ENCODE data around the gene FAM3C. TPM values are rescaled to one million over a fixed set of nuclear protein-coding genes. Genes with fewer than 3 reads are reported as not detected.
A peak's percentile ranks its signal among the peaks of the same experiment; 100 is the strongest.

The FAM3C gene
- total and polyA plus RNA-seq, 5 donors from 2014 or later: 4.0 to 13.1 (median 5.8) TPM

GRCh38 chr7:121385056-121385799, 10.9 kb downstream of the FAM3C start:
- H3K4me3 Mint-ChIP-seq: no peak overlapping the region
- Histone ChIP-seq H3K27me3 (ENCODE audit: control insufficient read depth, insufficient read depth, low read length) (no peaks in the 10 kb centered on the region), H3K4me1 (ENCODE audit: control insufficient read depth, insufficient read depth, low read length, poor library complexity, severe bottlenecking) (peaks cover 16% of the 10 kb centered on the region), H3K27ac (ENCODE audit: insufficient read depth, low read length, poor library complexity, severe bottlenecking) (peak overlapping the region; percentile 17), H3K36me3 (ENCODE audit: control insufficient read depth, insufficient read depth, low read length) (no peaks in the 10 kb centered on the region), H3K9me3 (ENCODE audit: control insufficient read depth in 2 of 2, low read length in 2 of 2) (no peaks in the 10 kb centered on the region), H3K4me3 (ENCODE audit: low read depth, low read length) (no peak overlapping the region)
- no peak for ATAC-seq (ENCODE audit: low read depth in 2 of 2)
- no peaks in the 10 kb centered on the region for H3K27me3 Mint-ChIP-seq
- H3K36me3 Mint-ChIP-seq: peaks cover 4% of the 10 kb centered on the region
- H3K4me1 Mint-ChIP-seq: peaks cover 28 to 69% (median 59%) of the 10 kb centered on the region in 4 donors
- no peak for DNase-seq
- no peaks in the 10 kb centered on the region for H3K9me3 Mint-ChIP-seq
- H3K27ac Mint-ChIP-seq: peak overlapping the region; percentile 9 to 74 (median 18)

DNA sequence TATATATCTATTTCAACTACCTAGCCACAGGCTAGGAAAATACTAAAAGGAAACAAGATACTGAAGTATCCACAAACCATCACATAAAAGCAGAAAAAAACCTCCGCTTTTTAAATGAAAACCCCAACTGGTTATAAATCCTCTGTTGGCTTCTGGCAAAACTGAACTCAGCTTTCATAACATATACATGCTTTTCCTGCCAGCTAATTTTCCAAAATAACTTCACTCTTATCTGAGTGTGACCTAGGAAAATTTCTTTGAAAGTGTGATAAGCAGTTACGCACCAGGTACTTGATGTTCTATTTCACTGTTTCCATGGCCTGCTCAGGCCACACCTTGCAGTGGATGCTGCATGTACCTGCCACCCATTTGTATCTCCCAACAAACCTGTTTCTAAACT, 11.8 kb downstream of the FAM3C start:
- Mint-ChIP-seq H3K4me3 (peak overlapping the region in 1 of 4 donors; percentile 60), H3K27ac (peak overlapping the region; percentile 4 to 72 (median 60)), H3K4me1 (peaks cover 21 to 62% (median 51%) of the 10 kb centered on the region in 4 donors), H3K36me3 (peaks cover 4% of the 10 kb centered on the region), H3K27me3 (no peaks in the 10 kb centered on the region), H3K9me3 (no peaks in the 10 kb centered on the region)
- Histone ChIP-seq H3K27me3 (ENCODE audit: control insufficient read depth, insufficient read depth, low read length) (no peaks in the 10 kb centered on the region), H3K4me1 (ENCODE audit: control insufficient read depth, insufficient read depth, low read length, poor library complexity, severe bottlenecking) (peaks cover 14% of the 10 kb centered on the region), H3K36me3 (ENCODE audit: control insufficient read depth, insufficient read depth, low read length) (no peaks in the 10 kb centered on the region), H3K4me3 (ENCODE audit: low read depth, low read length) (no peak overlapping the region), H3K27ac (ENCODE audit: insufficient read depth, low read length, poor library complexity, severe bottlenecking) (no peak overlapping the region), H3K9me3 (ENCODE audit: control insufficient read depth in 2 of 2, low read length in 2 of 2) (no peaks in the 10 kb centered on the region)
- ATAC-seq (ENCODE audit: low read depth in 2 of 2): no peak
- no peak for DNase-seq

DNA sequence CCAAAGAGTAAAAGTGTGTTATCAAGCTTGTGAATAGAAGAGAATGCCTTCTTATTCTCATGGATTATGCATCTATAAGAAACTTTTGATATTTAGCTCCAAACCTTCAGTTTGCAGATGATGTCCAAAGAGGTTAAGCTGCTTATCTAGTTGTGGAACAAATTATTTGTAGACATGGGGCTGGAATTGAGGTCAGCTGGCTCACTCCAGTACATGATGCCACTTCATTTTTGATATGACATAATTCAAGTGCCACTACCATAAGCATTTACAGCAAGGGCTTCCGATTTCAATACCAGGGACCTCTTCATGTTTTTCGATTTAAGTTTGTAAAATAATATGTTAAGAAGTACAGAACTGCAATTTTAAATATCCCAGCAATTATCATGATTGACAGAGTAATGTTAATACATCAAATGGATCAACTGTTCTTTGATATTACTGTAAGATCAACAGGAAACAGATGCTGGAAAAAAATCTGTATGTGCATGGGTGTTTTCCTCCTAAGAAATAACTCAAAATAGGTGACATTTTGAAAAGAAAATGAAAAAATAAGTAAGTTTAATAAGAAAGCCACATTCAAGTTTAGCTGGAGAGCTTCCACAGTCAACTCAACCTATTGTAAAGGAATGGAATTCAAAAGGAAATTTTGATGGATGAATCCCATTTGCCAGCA, 12.7 kb downstream of the FAM3C start:
- peak overlapping the region in 2 of 4 donors; percentile 0 to 39 for H3K4me3 Mint-ChIP-seq
- ATAC-seq (ENCODE audit: low read depth in 2 of 2): no peak
- Histone ChIP-seq H3K36me3 (ENCODE audit: control insufficient read depth, insufficient read depth, low read length) (no peaks in the 10 kb centered on the region), H3K27me3 (ENCODE audit: control insufficient read depth, insufficient read depth, low read length) (no peaks in the 10 kb centered on the region), H3K9me3 (ENCODE audit: control insufficient read depth in 2 of 2, low read length in 2 of 2) (no peaks in the 10 kb centered on the region), H3K4me3 (ENCODE audit: low read depth, low read length) (no peak overlapping the region), H3K27ac (ENCODE audit: insufficient read depth, low read length, poor library complexity, severe bottlenecking) (no peak overlapping the region), H3K4me1 (ENCODE audit: control insufficient read depth, insufficient read depth, low read length, poor library complexity, severe bottlenecking) (peaks cover 14% of the 10 kb centered on the region)
- peak overlapping the region in 1 of 3 donors; percentile 60 for H3K27ac Mint-ChIP-seq
- H3K9me3 Mint-ChIP-seq: no peaks in the 10 kb centered on the region
- DNase-seq: no peak
- no peaks in the 10 kb centered on the region for H3K27me3 Mint-ChIP-seq
- H3K4me1 Mint-ChIP-seq: peaks cover 21 to 54% (median 44%) of the 10 kb centered on the region in 4 donors
- peaks cover 4% of the 10 kb centered on the region for H3K36me3 Mint-ChIP-seq

GRCh38 chr7:121382473-121382872, 13.6 kb downstream of the FAM3C start:
- DNase-seq: no peak
- Histone ChIP-seq H3K4me3 (ENCODE audit: low read depth, low read length) (no peak overlapping the region), H3K27me3 (ENCODE audit: control insufficient read depth, insufficient read depth, low read length) (no peaks in the 10 kb centered on the region), H3K36me3 (ENCODE audit: control insufficient read depth, insufficient read depth, low read length) (peaks cover under 1% of the 10 kb centered on the region), H3K27ac (ENCODE audit: insufficient read depth, low read length, poor library complexity, severe bottlenecking) (no peak overlapping the region), H3K9me3 (ENCODE audit: control insufficient read depth in 2 of 2, low read length in 2 of 2) (no peaks in the 10 kb centered on the region), H3K4me1 (ENCODE audit: control insufficient read depth, insufficient read depth, low read length, poor library complexity, severe bottlenecking) (peaks cover 14% of the 10 kb centered on the region)
- no peak for ATAC-seq (ENCODE audit: low read depth in 2 of 2)
- no peaks in the 10 kb centered on the region for H3K27me3 Mint-ChIP-seq
- H3K36me3 Mint-ChIP-seq: peaks cover 4% of the 10 kb centered on the region
- H3K27ac Mint-ChIP-seq: peak overlapping the region in 1 of 3 donors; percentile 38
- no peaks in the 10 kb centered on the region for H3K9me3 Mint-ChIP-seq
- H3K4me1 Mint-ChIP-seq: peaks cover 17 to 50% (median 42%) of the 10 kb centered on the region in 4 donors
- no peak overlapping the region for H3K4me3 Mint-ChIP-seq

DNA sequence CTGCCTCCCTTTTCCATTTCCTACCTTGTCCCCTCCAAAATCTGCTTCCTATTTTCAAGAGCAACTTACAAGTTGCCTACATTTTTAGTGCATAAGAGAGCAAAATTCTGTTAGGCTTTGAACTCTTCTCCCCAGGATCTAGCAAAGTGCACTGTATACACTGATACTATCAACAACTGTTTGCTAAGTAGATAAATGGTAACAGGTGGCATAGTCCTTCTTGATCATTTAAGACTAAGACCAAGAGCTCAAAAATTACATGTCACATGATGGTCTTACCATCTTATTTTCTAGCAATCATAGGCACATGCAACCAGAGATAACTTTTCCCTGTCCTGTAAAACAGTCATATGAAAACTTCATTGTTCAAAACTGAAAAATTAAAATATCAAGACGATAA, 16.2 kb downstream of the FAM3C start:
- Mint-ChIP-seq H3K36me3 (peaks cover 7% of the 10 kb centered on the region), H3K27ac (peak overlapping the region in 1 of 3 donors; percentile 70), H3K27me3 (no peaks in the 10 kb centered on the region), H3K4me1 (peaks cover 5 to 34% (median 27%) of the 10 kb centered on the region in 4 donors), H3K9me3 (no peaks in the 10 kb centered on the region), H3K4me3 (no peak overlapping the region)
- ATAC-seq (ENCODE audit: low read depth in 2 of 2) (no peak), DNase-seq (no peak)
- Histone ChIP-seq H3K9me3 (ENCODE audit: control insufficient read depth in 2 of 2, low read length in 2 of 2) (no peaks in the 10 kb centered on the region), H3K27me3 (ENCODE audit: control insufficient read depth, insufficient read depth, low read length) (no peaks in the 10 kb centered on the region), H3K4me1 (ENCODE audit: control insufficient read depth, insufficient read depth, low read length, poor library complexity, severe bottlenecking) (peaks cover 9% of the 10 kb centered on the region), H3K4me3 (ENCODE audit: low read depth, low read length) (no peak overlapping the region), H3K36me3 (ENCODE audit: control insufficient read depth, insufficient read depth, low read length) (peaks cover 7% of the 10 kb centered on the region), H3K27ac (ENCODE audit: insufficient read depth, low read length, poor library complexity, severe bottlenecking) (no peak overlapping the region)

- H3K36me3 ChIP-seq (ENCODE audit: control insufficient read depth, insufficient read depth, low read length): peaks cover 7% of the 10 kb centered on the region
- H3K27me3 ChIP-seq (ENCODE audit: control insufficient read depth, insufficient read depth, low read length): no peaks in the 10 kb centered on the region
- H3K4me1 ChIP-seq (ENCODE audit: control insufficient read depth, insufficient read depth, low read length, poor library complexity, severe bottlenecking): peaks cover 11% of the 10 kb centered on the region
- ATAC-seq (ENCODE audit: low read depth in 2 of 2) (no peak), DNase-seq (no peak)
- Mint-ChIP-seq H3K4me1 (peaks cover 14 to 22% (median 18%) of the 10 kb centered on the region in 4 donors), H3K4me3 (no peak overlapping the region), H3K27me3 (no peaks in the 10 kb centered on the region), H3K36me3 (peaks cover 7% of the 10 kb centered on the region), H3K27ac (no peak overlapping the region), H3K9me3 (no peaks in the 10 kb centered on the region)
- H3K27ac ChIP-seq (ENCODE audit: insufficient read depth, low read length, poor library complexity, severe bottlenecking): no peak overlapping the region
- H3K4me3 ChIP-seq (ENCODE audit: low read depth, low read length): no peak overlapping the region
- H3K9me3 ChIP-seq (ENCODE audit: control insufficient read depth in 2 of 2, low read length in 2 of 2): no peaks in the 10 kb centered on the region
These were observed 19.1 kb downstream of the FAM3C start for GRCh38 chr7:121376979-121377378.

DNA sequence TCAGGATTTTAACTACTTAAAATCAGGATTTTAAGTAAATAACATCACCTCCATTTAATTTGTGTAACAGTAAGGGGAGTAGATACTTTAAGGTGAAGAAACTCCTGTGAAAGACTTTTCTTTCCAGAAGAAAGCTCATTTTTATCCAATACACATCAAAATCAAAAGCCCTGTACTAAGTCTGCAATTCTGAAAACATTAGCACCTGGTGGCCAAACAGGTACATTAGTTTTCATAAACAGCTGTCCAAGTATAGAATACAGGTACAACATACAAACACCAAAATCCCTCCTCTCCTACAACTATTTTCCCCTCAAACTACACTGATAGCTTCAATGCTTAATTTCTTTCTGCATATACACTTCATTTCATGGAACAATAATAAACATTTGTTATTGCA, 22.9 kb downstream of the FAM3C start:
- Histone ChIP-seq H3K36me3 (ENCODE audit: control insufficient read depth, insufficient read depth, low read length) (peaks cover 7% of the 10 kb centered on the region), H3K4me1 (ENCODE audit: control insufficient read depth, insufficient read depth, low read length, poor library complexity, severe bottlenecking) (peaks cover 18% of the 10 kb centered on the region), H3K27ac (ENCODE audit: insufficient read depth, low read length, poor library complexity, severe bottlenecking) (no peak overlapping the region), H3K4me3 (ENCODE audit: low read depth, low read length) (no peak overlapping the region), H3K27me3 (ENCODE audit: control insufficient read depth, insufficient read depth, low read length) (no peaks in the 10 kb centered on the region), H3K9me3 (ENCODE audit: control insufficient read depth in 2 of 2, low read length in 2 of 2) (no peaks in the 10 kb centered on the region)
- Mint-ChIP-seq H3K4me3 (no peak overlapping the region), H3K36me3 (peaks cover 14% of the 10 kb centered on the region), H3K27ac (peak overlapping the region in 2 of 3 donors; percentile 5 to 11), H3K9me3 (no peaks in the 10 kb centered on the region), H3K27me3 (no peaks in the 10 kb centered on the region), H3K4me1 (peaks cover 16 to 38% (median 24%) of the 10 kb centered on the region in 4 donors)
- ATAC-seq (ENCODE audit: low read depth in 2 of 2) (no peak), DNase-seq (no peak)

Data from CD4-positive, CD25-positive, alpha-beta regulatory T cell (primary cell).